IMR-90 (cell line): ENCODE measurements around the gene CRYBB2. TPM values are rescaled to one million over a fixed set of nuclear protein-coding genes. Genes with fewer than 3 reads are reported as not detected.

ENCODE experiments used
- ATAC-seq: fragments of 200-7000 bp; cut with Tn5 transposase; 2 replicates; pipeline ENCODE4 v1.9.1; 2020; ENCODE audit warnings: low read depth, mild to moderate bottlenecking, moderate library complexity
- BruUV-seq: library from RNA; stranded (reverse); fragments of 400-500 nt; replicated peaks from 2 replicates; lab custom pipeline; 2021; lab: Mats Ljungman, UMichigan
- CTCF ChIA-PET: fragments of 300-600 bp; formaldehyde crosslinking; extraction: SDS; loops from one replicate; lab custom pipeline; 2021; ENCODE audit warnings: antibody characterized with exemption; lab: Yijun Ruan, JAX
- POLR2A ChIA-PET: fragments of 300-600 bp; sonication (Branson Sonifier 250); formaldehyde crosslinking; loops from one replicate; lab custom pipeline; 2022; ENCODE audit warnings: antibody characterized with exemption; ENCODE audit not compliant: unreplicated experiment; lab: Charles Lee
- DNase-seq: peaks from one replicate; pipeline ENCODE4 v3.0.0; 2013
- H2AFZ ChIP-seq: replicated peaks from 2 replicates; pipeline ENCODE3; 2013; ENCODE audit warnings: low read length, mild to moderate bottlenecking; ENCODE audit not compliant: poor library complexity
- H2AK5ac ChIP-seq: 2 replicates; pipeline ENCODE4 v1.6.1; 2013; ENCODE audit warnings: low read depth, low read length, inconsistent platforms
- H2AK9ac ChIP-seq: replicated peaks from 2 replicates; pipeline ENCODE3; 2013; ENCODE audit warnings: mild to moderate bottlenecking, low read depth, low read length, moderate library complexity; ENCODE audit not compliant: poor library complexity
- H2BK120ac ChIP-seq: 2 replicates; pipeline ENCODE4 v1.6.1; 2013; ENCODE audit warnings: low read depth, low read length, inconsistent platforms
- H2BK15ac ChIP-seq: 3 replicates; pipeline ENCODE4 v1.6.1; 2013; ENCODE audit warnings: low read depth, low read length, inconsistent platforms
- H2BK20ac ChIP-seq: 2 replicates; pipeline ENCODE4 v1.6.1; 2013; ENCODE audit warnings: low read depth, mild to moderate bottlenecking, inconsistent platforms, low read length, moderate library complexity
- H2BK5ac ChIP-seq: 2 replicates; pipeline ENCODE4 v1.6.1; 2013; ENCODE audit warnings: mild to moderate bottlenecking, low read depth, low read length, inconsistent platforms; ENCODE audit not compliant: poor library complexity, severe bottlenecking
- H3K14ac ChIP-seq: replicated peaks from 2 replicates; pipeline ENCODE4 v1.6.1; 2013; ENCODE audit warnings: low read depth, low read length, inconsistent platforms
- H3K18ac ChIP-seq: 2 replicates; pipeline ENCODE4 v1.6.1; 2013; ENCODE audit warnings: low read depth, low read length, control low read depth
- H3K23ac ChIP-seq: 2 replicates; pipeline ENCODE4 v1.6.1; 2013; ENCODE audit warnings: low read depth, low read length, inconsistent platforms
- H3K27ac ChIP-seq: 2 replicates; pipeline ENCODE4 v1.5.1; 2013; ENCODE audit warnings: mild to moderate bottlenecking, control low read depth, low read length; ENCODE audit not compliant: insufficient read depth
- H3K27me3 ChIP-seq: 2 replicates; pipeline ENCODE4 v1.6.1; 2013; ENCODE audit warnings: low read length; ENCODE audit not compliant: control insufficient read depth, insufficient read depth
- H3K36me3 ChIP-seq: 2 replicates; pipeline ENCODE4 v1.6.1; 2013; ENCODE audit warnings: low read length, mixed read lengths; ENCODE audit not compliant: control insufficient read depth, insufficient read depth
- H3K4ac ChIP-seq: 2 replicates; pipeline ENCODE4 v1.6.1; 2013; ENCODE audit warnings: low read depth, low read length, inconsistent platforms
- H3K4me1 ChIP-seq: 2 replicates; pipeline ENCODE4 v1.6.1; 2013; ENCODE audit warnings: low read length, mixed read lengths; ENCODE audit not compliant: control insufficient read depth, insufficient read depth
- H3K4me2 ChIP-seq: 2 replicates; pipeline ENCODE4 v1.6.1; 2013; ENCODE audit warnings: low read depth, mild to moderate bottlenecking, control low read depth, low read length, moderate library complexity
- H3K4me3 ChIP-seq: 2 replicates; pipeline ENCODE4 v1.5.1; 2013; ENCODE audit warnings: low read depth, mild to moderate bottlenecking, control low read depth, low read length, moderate library complexity; ENCODE audit not compliant: insufficient read depth
- H3K56ac ChIP-seq: 2 replicates; pipeline ENCODE4 v1.6.1; 2013; ENCODE audit warnings: low read length, inconsistent platforms; ENCODE audit not compliant: insufficient read depth; ENCODE audit errors: extremely low read depth
- H3K79me1 ChIP-seq, 2 experiments: 2 replicates each; pipeline ENCODE4 v1.6.1; 2013; ENCODE audit warnings: low read length in 2 of 2, inconsistent platforms in 1 of 2, low read depth in 1 of 2
- H3K9ac ChIP-seq: 2 replicates; pipeline ENCODE4 v1.6.1; 2013; ENCODE audit warnings: low read depth, low read length, control low read depth
- H3K9me1 ChIP-seq: 2 replicates; pipeline ENCODE4 v1.6.1; 2013; ENCODE audit warnings: low read length, inconsistent platforms; ENCODE audit not compliant: insufficient read depth
- H3K9me3 ChIP-seq: 2 replicates; pipeline ENCODE4 v1.6.1; 2013; ENCODE audit warnings: low read length; ENCODE audit not compliant: control insufficient read depth, insufficient read depth
- H4K20me1 ChIP-seq: 2 replicates; pipeline ENCODE4 v1.6.1; 2013; ENCODE audit warnings: low read length, inconsistent platforms; ENCODE audit not compliant: insufficient read depth
- H4K5ac ChIP-seq: 2 replicates; pipeline ENCODE4 v1.6.1; 2013; ENCODE audit warnings: mild to moderate bottlenecking, low read depth, low read length, control low read depth
- H4K8ac ChIP-seq, 2 experiments: 2 replicates each; pipeline ENCODE4 v1.6.1; 2013; ENCODE audit warnings: low read depth in 2 of 2, low read length in 2 of 2, control low read depth in 1 of 2, inconsistent platforms in 1 of 2
- H4K91ac ChIP-seq: 2 replicates; pipeline ENCODE4 v1.6.1; 2013; ENCODE audit warnings: low read depth, low read length, inconsistent platforms; ENCODE audit not compliant: insufficient read depth
- CEBPB ChIP-seq: IDR thresholded peaks from 2 replicates; pipeline ENCODE4 v1.6.1; 2012; ENCODE audit warnings: low read depth, low read length, improper control_type of control experiment
- CHD1 ChIP-seq: IDR thresholded peaks from 2 replicates; pipeline ENCODE4 v1.6.1; 2012; ENCODE audit warnings: low read depth, low read length, improper control_type of control experiment
- CTCF ChIP-seq: conservative IDR thresholded peaks from 2 replicates; pipeline ENCODE4 v1.5.1; 2012; ENCODE audit warnings: mild to moderate bottlenecking, low read depth, low read length, improper control_type of control experiment
- ELK1 ChIP-seq: fragments of 150-350 bp; IDR thresholded peaks from 2 replicates; pipeline ENCODE4 v1.6.1; 2016; ENCODE audit warnings: low read depth, mild to moderate bottlenecking, low read length, moderate library complexity, borderline replicate concordance
- FOS ChIP-seq: fragments of 150-350 bp; IDR thresholded peaks from 2 replicates; pipeline ENCODE4 v1.6.1; 2016; ENCODE audit warnings: low read depth, low read length
- MAZ ChIP-seq: IDR thresholded peaks from 2 replicates; pipeline ENCODE4 v1.6.1; 2012; ENCODE audit warnings: low read depth, mild to moderate bottlenecking, low read length, improper control_type of control experiment, moderate library complexity, borderline replicate concordance
- MXI1 ChIP-seq: IDR thresholded peaks from 2 replicates; pipeline ENCODE4 v1.6.1; 2012; ENCODE audit warnings: low read depth, mild to moderate bottlenecking, low read length, moderate library complexity, borderline replicate concordance
- POLR2A ChIP-seq: IDR thresholded peaks from 2 replicates; pipeline ENCODE4 v1.6.1; 2012; ENCODE audit warnings: mild to moderate bottlenecking, low read depth, low read length
- RAD21 ChIP-seq: IDR thresholded peaks from 2 replicates; pipeline ENCODE4 v1.6.1; 2012; ENCODE audit warnings: low read length, improper control_type of control experiment
- RFX5 ChIP-seq: IDR thresholded peaks from 2 replicates; pipeline ENCODE4 v1.8.0; 2012; ENCODE audit warnings: low read depth, mild to moderate bottlenecking, low read length, moderate library complexity
- SMC3 ChIP-seq: fragments of 150-350 bp; IDR thresholded peaks from 2 replicates; pipeline ENCODE4 v1.6.1; 2016; ENCODE audit warnings: low read depth, mild to moderate bottlenecking, antibody characterized with exemption, low read length, moderate library complexity
- USF2 ChIP-seq: fragments of 150-350 bp; IDR thresholded peaks from 2 replicates; pipeline ENCODE4 v1.6.1; 2017; ENCODE audit warnings: mild to moderate bottlenecking, antibody characterized with exemption, low read length, low read depth
- WGBS, 2 experiments: methylation state at CpG; one replicate each; pipeline versions ENCODE4 v1.1.5 to v1.1.7; 2013; ENCODE audit warnings: missing lambda C conversion rate in 2 of 2; ENCODE audit not compliant: insufficient read length in 1 of 2; ENCODE audit errors: extremely low coverage in 2 of 2; 5-methylcytosine and 5-hydroxymethylcytosine counted together
- dilution Hi-C: fragments of 300-500 bp; cut with HindIII; formaldehyde crosslinking; loops from one replicate; pipeline ENCODE4 v1.14.3; 2018; ENCODE audit warnings: low sequenced_read_pairs; ENCODE audit not compliant: unreplicated experiment
- in situ Hi-C: fragments of 300-500 bp; cut with MboI; formaldehyde crosslinking; loops from 3 replicates; pipeline ENCODE4 v1.14.3; 2019; ENCODE audit warnings: low sequenced_read_pairs, inconsistent platforms, mixed read lengths
- intact Hi-C: fragments of 100-400 bp; cut with micrococcal nuclease; formaldehyde crosslinking; loops from 2 replicates; pipeline ENCODE4 v1.10.0; 2022
- polyA plus RNA-seq, 3 experiments: library from polyadenylated mRNA; depleted of rRNA; stranded (reverse); fragments of >200 nt; gene quantifications; 2 replicates each; pipeline ENCODE4 v1.2.3, GENCODE V29; 2012; ENCODE audit warnings: low replicate concordance in 1 of 3
- total RNA-seq: library from RNA; depleted of rRNA; stranded (reverse); fragments of >200 nt; gene quantifications from 2 replicates; pipeline ENCODE4 v1.2.3, GENCODE V29; 2012

Gene CRYBB2
- total and polyA plus RNA-seq, 2 of the 4 experiments (the other 2 are of a cell fraction): not detected

- no peak overlapping the region for H2BK5ac ChIP-seq
- no peak overlapping the region for H3K4me3 ChIP-seq
- CTCF ChIA-PET: no interaction called here
Observed at GRCh38 chr22:25176175-25176574, 43.3 kb upstream of the CRYBB2 start.

More at GRCh38 chr22:25176175-25176574, 43.3 kb upstream of the CRYBB2 start:
- Histone ChIP-seq H4K5ac (no peak overlapping the region), H3K9me1 (no peaks in the 10 kb centered on the region), H2BK15ac (no peak overlapping the region), H4K91ac (no peak overlapping the region), H3K18ac (no peak overlapping the region), H4K20me1 (no peaks in the 10 kb centered on the region), H3K9ac (no peak overlapping the region), H2AK9ac (no peak overlapping the region), H3K56ac (no peak overlapping the region), H2BK20ac (no peak overlapping the region), H2AK5ac (no peak overlapping the region), H2BK120ac (no peak overlapping the region), H4K8ac (no peak overlapping the region), H3K79me1 (no peaks in the 10 kb centered on the region), H3K14ac (no peak overlapping the region), H3K36me3 (no peaks in the 10 kb centered on the region), H3K4ac (no peak overlapping the region), H3K27ac (no peak overlapping the region), H3K9me3 (peaks cover 6% of the 10 kb centered on the region), H3K4me1 (no peaks in the 10 kb centered on the region), H3K23ac (no peak overlapping the region), H3K27me3 (peaks cover 2% of the 10 kb centered on the region; the same call in 1 of the 2 replicates), H2AFZ (no peak overlapping the region), H3K4me2 (no peak overlapping the region)
- no TSS peak for BruUV-seq
- in situ Hi-C loops: no loop called here
- TF ChIP-seq MAZ: no peak
- TF ChIP-seq CHD1: no peak
- no peak for TF ChIP-seq MXI1
- no peak for TF ChIP-seq FOS
- no peak for TF ChIP-seq SMC3
- TF ChIP-seq CTCF: no peak
- no peak for TF ChIP-seq RFX5
- no peak for TF ChIP-seq USF2
- no peak for TF ChIP-seq ELK1
- no peak for TF ChIP-seq POLR2A
- TF ChIP-seq CEBPB: no peak
- no peak for TF ChIP-seq RAD21
- POLR2A ChIA-PET: no interaction called here
- DNase-seq: no peak
- ATAC-seq: no peak
- dilution Hi-C loops: no loop called here
- WGBS, 2 experiments: 78% methylated on average over 4 of the region's 6 CpGs; no CpG with 5 or more reads in 1 of the 2 experiments
- intact Hi-C loops: no loop called here
